ENCODE data around the gene POT1.

Gene POT1

DNA sequence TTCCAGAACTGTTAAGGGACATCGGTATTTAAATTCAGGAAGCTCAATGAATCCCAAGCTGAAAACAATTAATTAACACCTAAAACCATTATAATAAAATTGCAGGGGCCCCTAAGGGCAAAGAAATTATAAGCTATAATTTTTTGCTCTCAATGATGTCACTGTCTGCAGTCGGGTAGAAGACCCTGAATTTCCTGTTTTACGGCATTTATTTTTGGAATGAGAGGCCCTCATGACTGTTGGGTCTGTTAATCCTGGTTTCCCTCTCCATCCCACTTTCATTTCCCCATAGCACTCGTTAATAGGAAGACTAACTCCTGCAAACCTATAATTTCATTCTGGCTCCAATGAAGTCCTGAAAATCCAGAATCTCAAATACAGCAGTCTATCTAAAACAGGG lies 138.2 kb downstream of the POT1 start:
- no peak for TF ChIP-seq CTCF (IDR thresholded peaks at IDR 0.05; ENCODE audit: low read depth, low read length)
- Histone ChIP-seq H3K9me3 (ENCODE audit: severe bottlenecking) (no peaks in the 10 kb centered on the region), H3K27ac (no peak overlapping the region), H3K27me3 (ENCODE audit: insufficient read depth, low read depth, severe bottlenecking) (no peaks in the 10 kb centered on the region), H3K36me3 (no peaks in the 10 kb centered on the region), H3K4me3 (ENCODE audit: low read depth, low read length) (no peak overlapping the region)
- no peak for DNase-seq

GRCh38 chr7:124790645-124791044 lies 139.0 kb downstream of the POT1 start:
- no peak overlapping the region for H3K27ac ChIP-seq
- DNase-seq, result no peak
- no peaks in the 10 kb centered on the region for H3K27me3 ChIP-seq (ENCODE audit: insufficient read depth, low read depth, severe bottlenecking)
- no peaks in the 10 kb centered on the region for H3K36me3 ChIP-seq
- no peak for TF ChIP-seq CTCF (IDR thresholded peaks at IDR 0.05; ENCODE audit: low read depth, low read length)
- no peaks in the 10 kb centered on the region for H3K9me3 ChIP-seq (ENCODE audit: severe bottlenecking)
- no peak overlapping the region for H3K4me3 ChIP-seq (ENCODE audit: low read depth, low read length)

GRCh38 chr7:124785994-124786393 lies 143.6 kb downstream of the POT1 start:
- H3K27ac ChIP-seq, result no peak overlapping the region
- no peak overlapping the region for H3K4me3 ChIP-seq (ENCODE audit: low read depth, low read length)
- no peaks in the 10 kb centered on the region for H3K27me3 ChIP-seq (ENCODE audit: insufficient read depth, low read depth, severe bottlenecking)
- no peak for DNase-seq
- no peak for TF ChIP-seq CTCF (IDR thresholded peaks at IDR 0.05; ENCODE audit: low read depth, low read length)
- no peaks in the 10 kb centered on the region for H3K9me3 ChIP-seq (ENCODE audit: severe bottlenecking)
- no peaks in the 10 kb centered on the region for H3K36me3 ChIP-seq

DNA sequence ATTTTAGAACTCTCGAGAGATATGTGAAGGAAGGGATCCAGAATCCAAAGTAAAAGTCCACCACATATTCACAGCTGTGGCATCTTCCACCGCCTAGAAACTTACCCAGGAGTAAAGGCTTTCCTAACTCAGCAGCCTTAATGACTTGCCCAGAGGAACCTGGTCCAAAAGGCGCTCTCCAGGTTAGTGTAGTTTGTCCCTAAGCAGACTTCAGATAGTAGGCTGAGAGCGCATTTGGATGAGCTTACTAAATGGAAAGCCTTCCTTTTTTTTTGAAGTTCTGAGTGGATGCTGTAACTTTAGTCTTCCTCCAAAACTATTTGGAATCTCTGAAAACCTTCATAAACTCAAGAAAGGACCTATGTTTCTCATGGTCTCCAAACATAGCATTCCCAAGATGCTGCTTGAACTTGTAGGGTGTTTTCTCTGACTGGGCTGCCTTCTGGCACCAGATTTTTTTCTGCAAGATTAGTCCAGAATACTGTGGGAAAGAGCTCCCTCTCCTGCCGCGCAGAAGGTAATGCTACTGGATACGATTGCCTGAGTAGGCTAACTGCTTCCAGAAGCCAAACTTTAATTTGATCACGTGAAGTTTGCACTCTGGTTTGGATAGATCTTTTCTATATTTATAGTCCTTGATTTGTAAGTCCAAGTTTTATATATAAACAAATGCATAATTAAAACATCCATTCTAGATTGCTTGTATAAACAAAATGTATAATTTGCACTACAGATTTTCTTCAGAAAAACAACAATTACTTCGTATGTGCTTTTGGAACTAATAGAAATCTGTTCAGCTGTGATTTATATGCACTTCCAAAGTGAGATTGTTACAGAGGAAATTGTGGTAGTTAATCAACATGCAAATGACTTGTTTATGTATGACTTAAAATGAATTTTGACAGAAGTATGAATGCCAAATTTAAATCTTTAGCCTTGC lies 144.5 kb downstream of the POT1 start:
- Histone ChIP-seq H3K9me3 (ENCODE audit: severe bottlenecking) (no peaks in the 10 kb centered on the region), H3K4me3 (ENCODE audit: low read depth, low read length) (no peak overlapping the region), H3K27me3 (ENCODE audit: insufficient read depth, low read depth, severe bottlenecking) (no peaks in the 10 kb centered on the region), H3K27ac (no peak overlapping the region), H3K36me3 (no peaks in the 10 kb centered on the region)
- DNase-seq, result peak; percentile 48
- TF ChIP-seq CTCF (IDR thresholded peaks at IDR 0.05; ENCODE audit: low read depth, low read length), result peak; percentile 71

- H3K27ac ChIP-seq, result no peak overlapping the region
- TF ChIP-seq CTCF (IDR thresholded peaks at IDR 0.05; ENCODE audit: low read depth, low read length), result no peak
- H3K27me3 ChIP-seq (ENCODE audit: insufficient read depth, low read depth, severe bottlenecking), result no peaks in the 10 kb centered on the region
- H3K4me3 ChIP-seq (ENCODE audit: low read depth, low read length), result no peak overlapping the region
- no peaks in the 10 kb centered on the region for H3K9me3 ChIP-seq (ENCODE audit: severe bottlenecking)
- no peak for DNase-seq
- H3K36me3 ChIP-seq, result no peaks in the 10 kb centered on the region
Measured at GRCh38 chr7:124783271-124783670, 146.4 kb downstream of the POT1 start.
